IPS-18c (cell line): ENCODE data around the gene SLC39A12.

Experiments
- H3K4me3 ChIP-seq: 2 replicates; pipeline ENCODE4 v1.7.0; 2013; ENCODE audit warnings: low read depth, mild to moderate bottlenecking, low read length, moderate library complexity; ENCODE audit not compliant: insufficient read depth
- H3K9me3 ChIP-seq: one replicate; pipeline ENCODE4 v1.6.1; 2013; ENCODE audit warnings: mild to moderate bottlenecking, low read length, moderate library complexity; ENCODE audit not compliant: control insufficient read depth, insufficient read depth

SLC39A12 gene

GRCh38 chr10:18005781-18006456, 54.2 kb downstream of the SLC39A12 start:
- Histone ChIP-seq H3K4me3 (no peak overlapping the region), H3K9me3 (no peaks in the 10 kb centered on the region)

DNA sequence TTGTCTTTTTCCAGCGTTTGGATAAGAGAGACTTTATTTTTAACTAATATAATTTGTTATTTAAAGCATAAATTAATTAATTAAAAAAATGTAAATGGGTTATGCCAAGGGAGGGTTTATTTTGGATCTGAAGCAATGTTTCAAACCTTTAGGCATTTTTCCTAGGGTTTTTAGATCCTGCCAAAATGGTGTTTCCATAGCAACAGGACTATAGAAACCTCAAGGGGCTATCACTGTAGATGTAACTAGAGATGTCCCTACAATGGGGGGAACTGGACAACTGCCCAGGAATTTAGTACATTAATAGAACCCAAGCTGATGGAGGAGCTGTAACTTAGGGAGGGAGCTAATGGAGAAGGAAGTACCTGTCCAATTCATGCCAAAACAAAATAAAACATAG, 57.3 kb downstream of the SLC39A12 start:
- Histone ChIP-seq H3K4me3 (no peak overlapping the region), H3K9me3 (no peaks in the 10 kb centered on the region)

DNA sequence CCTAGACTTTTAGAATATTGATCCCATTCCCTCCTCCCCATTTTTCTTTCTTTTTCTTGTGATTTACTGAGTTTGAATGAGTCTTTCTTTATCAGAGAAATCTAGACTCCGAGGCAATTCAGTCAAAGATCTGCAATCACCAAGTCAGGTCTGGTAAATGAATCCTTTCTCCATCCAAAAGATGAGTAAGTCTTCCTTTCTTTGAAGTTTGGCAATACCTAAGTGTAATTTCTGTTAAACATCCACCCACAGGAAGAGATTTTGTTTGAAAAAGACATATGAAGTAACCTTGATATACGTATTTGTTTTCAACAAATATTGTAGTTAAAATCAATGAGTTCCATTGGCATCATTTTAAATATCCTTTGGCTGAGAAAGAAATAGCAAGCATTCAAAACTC, 58.3 kb downstream of the SLC39A12 start:
- no peaks in the 10 kb centered on the region for H3K9me3 ChIP-seq
- no peak overlapping the region for H3K4me3 ChIP-seq

- no peak overlapping the region for H3K4me3 ChIP-seq
- H3K9me3 ChIP-seq: no peaks in the 10 kb centered on the region
These were observed 68.8 kb downstream of the SLC39A12 start for GRCh38 chr10:18020523-18020922.

GRCh38 chr10:18021725-18022480, 70.2 kb downstream of the SLC39A12 start:
- no peaks in the 10 kb centered on the region for H3K9me3 ChIP-seq
- no peak overlapping the region for H3K4me3 ChIP-seq

GRCh38 chr10:18043148-18044006, 91.7 kb downstream of the SLC39A12 start:
- no peak overlapping the region for H3K4me3 ChIP-seq
- no peaks in the 10 kb centered on the region for H3K9me3 ChIP-seq

DNA sequence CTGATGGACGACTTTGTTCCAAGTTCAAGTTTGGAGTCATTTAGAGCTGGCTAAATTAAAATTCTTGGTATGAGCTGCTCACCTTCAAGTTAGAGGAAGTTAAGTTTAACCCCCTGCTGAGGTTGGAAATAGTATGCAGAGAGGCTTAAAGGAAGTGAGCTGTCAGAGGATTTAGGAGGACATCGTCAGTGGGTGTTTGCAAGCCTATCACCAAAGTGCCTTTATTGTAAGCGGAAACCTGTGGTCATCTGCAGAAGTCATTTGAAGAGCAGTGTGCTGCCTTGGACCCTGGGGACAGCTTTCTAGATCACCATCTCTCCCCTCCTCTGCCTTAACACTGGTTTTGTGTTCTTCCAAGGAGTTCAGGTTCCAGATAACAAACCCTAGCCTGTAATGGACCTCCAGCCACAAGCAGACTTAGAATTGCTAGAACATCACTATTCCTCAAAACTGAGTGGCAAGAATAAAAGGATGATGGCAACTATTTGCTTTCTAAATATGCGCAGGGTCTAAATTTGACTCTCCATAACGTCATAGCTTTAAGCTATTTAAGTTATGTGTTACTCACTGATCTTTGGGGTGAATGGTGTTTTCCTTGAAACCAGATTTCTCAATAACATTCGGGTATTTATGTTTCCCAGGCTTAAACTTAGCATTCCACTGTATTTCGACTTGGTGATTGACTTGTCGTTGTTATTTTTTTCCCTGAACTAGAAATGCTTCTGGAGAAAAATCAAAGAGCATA, 93.4 kb downstream of the SLC39A12 start:
- H3K9me3 ChIP-seq: no peaks in the 10 kb centered on the region
- H3K4me3 ChIP-seq: no peak overlapping the region

- H3K4me3 ChIP-seq: no peak overlapping the region
- no peaks in the 10 kb centered on the region for H3K9me3 ChIP-seq
These were observed 104.9 kb downstream of the SLC39A12 start for GRCh38 chr10:18056583-18056982.

GRCh38 chr10:18059826-18060559, 108.3 kb downstream of the SLC39A12 start:
- Histone ChIP-seq H3K9me3 (no peaks in the 10 kb centered on the region), H3K4me3 (no peak overlapping the region)

DNA sequence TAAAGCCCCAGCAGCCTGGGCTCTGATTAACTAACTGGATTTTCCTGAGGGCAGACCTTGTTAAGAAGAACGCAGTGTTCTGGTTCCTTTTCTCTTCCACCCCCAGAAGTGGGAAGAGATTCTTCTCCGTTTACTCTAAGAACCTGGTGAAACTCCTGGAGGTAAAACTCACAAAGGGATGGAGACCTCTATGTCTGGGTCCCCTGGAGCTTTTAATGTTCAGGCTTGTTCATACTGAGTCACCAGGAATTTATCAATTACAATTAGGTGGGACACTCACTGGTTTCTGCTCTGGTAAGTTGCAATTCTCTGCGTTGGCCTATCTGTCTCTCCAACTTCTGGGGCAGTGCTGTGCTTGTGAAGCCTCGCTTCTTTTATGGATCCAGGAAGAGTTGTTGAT, 115.2 kb downstream of the SLC39A12 start:
- Histone ChIP-seq H3K4me3 (no peak overlapping the region), H3K9me3 (no peaks in the 10 kb centered on the region)

- no peaks in the 10 kb centered on the region for H3K9me3 ChIP-seq
- H3K4me3 ChIP-seq: no peak overlapping the region
These were observed 116.7 kb downstream of the SLC39A12 start for GRCh38 chr10:18068401-18068800.

GRCh38 chr10:18071591-18071990, 119.9 kb downstream of the SLC39A12 start:
- H3K9me3 ChIP-seq: no peaks in the 10 kb centered on the region

DNA sequence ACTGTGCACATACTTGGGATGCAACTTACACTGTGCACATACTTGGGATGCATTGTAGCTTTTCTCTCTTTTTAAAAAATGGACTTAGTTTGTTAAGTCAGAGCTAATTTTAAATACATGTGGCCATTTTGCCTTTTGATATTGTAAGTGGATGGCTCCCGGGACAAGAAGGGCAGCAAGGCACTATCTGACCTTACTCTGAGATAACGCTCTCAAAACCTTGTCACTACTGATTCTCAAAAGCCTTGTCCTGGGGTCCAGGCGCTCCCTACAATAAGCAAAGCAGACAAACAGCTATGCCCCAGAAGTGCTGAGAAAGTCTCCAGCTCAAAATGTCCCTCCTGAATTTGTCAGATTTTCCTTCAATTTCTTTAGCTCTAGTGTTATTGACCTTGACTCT, 121.6 kb downstream of the SLC39A12 start:
- H3K4me3 ChIP-seq: no peak overlapping the region
- H3K9me3 ChIP-seq: no peaks in the 10 kb centered on the region

More at GRCh38 chr10:18071591-18071990, 119.9 kb downstream of the SLC39A12 start:
- no peak overlapping the region for H3K4me3 ChIP-seq

- no peak overlapping the region for H3K4me3 ChIP-seq
- no peaks in the 10 kb centered on the region for H3K9me3 ChIP-seq
These were observed 124.2 kb downstream of the SLC39A12 start for GRCh38 chr10:18075881-18076280.

DNA sequence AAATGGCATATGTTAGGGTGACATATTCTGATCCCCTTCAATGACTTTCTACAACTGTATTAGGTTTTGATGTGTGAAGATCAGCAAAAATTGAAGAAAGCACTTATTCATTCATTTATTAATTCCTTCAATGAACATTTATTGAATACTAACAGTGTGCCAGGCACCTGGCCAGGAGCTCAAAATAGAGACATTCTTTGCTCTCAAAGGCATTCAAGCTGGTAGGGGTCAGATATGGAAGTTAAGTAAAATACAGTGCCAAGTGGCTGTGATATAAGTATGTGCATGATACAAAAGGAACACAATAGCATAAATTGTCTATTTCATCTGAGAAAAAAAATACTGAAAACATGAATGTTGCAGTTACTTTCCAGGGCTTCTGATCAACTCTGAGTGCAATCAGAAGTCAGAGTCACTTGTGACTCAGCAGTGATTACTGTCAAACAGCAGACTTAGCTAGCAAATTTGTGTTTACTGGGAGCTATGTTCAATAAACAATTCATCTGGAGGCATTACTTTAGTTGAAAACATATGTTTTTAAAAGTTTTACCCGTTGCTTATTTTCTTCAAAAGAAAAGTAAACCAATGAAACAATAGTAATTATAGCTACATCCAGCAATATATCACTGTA, 128.1 kb downstream of the SLC39A12 start:
- Histone ChIP-seq H3K4me3 (no peak overlapping the region), H3K9me3 (no peaks in the 10 kb centered on the region)

DNA sequence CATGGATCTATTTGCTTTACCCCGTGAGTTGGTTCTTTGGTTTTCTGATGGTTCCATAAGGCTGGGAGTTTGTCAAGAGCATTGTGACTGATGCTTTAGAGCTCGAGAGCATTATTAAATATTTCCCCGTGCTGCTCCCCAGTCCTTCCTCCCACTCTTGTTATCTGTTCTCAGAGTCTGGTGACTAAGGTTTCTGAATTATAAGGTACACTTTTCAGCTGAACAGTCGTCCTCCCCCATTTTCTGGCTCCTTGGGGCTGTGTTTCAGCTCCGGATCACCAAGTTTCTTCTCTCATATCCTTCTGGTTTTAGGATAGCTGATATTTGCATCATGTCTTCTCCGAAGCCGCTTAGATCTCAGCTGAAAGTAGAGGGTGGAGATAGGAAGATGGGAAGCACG, 130.7 kb downstream of the SLC39A12 start:
- H3K9me3 ChIP-seq: no peaks in the 10 kb centered on the region

More for the DNA sequence above, 130.7 kb downstream of the SLC39A12 start:
- no peak overlapping the region for H3K4me3 ChIP-seq
